Activated CD4-positive, alpha-beta T cell treated with anti-CD3 and anti-CD28 coated beads, Interleukin-2, Interleukin-4, amounts not matched to agents 100 ng/mL and 50 ng/mL, durations not matched to agents 16 hours and 8 hours (primary cell): ENCODE measurements around the gene PIEZO2.

ENCODE experiments used
- DNase-seq: peaks from one replicate; pipeline ENCODE4 v3.0.0-alpha.2; 2020; ENCODE audit warnings: low spot score

PIEZO2 gene

GRCh38 chr18:11027862-11028261, 121.5 kb downstream of the PIEZO2 start:
- DNase-seq = no peak

GRCh38 chr18:11025671-11026070, 123.7 kb downstream of the PIEZO2 start:
- DNase-seq = no peak

- no peak for DNase-seq
These were observed 124.3 kb downstream of the PIEZO2 start for GRCh38 chr18:11024928-11025669.

GRCh38 chr18:11021477-11021876, 127.9 kb downstream of the PIEZO2 start:
- DNase-seq = no peak

- DNase-seq = no peak
These were observed 128.4 kb downstream of the PIEZO2 start for GRCh38 chr18:11020877-11021414.

- DNase-seq = no peak
These were observed 129.1 kb downstream of the PIEZO2 start for GRCh38 chr18:11020161-11020853.

GRCh38 chr18:11019295-11020105, 129.9 kb downstream of the PIEZO2 start:
- DNase-seq = no peak

GRCh38 chr18:11009869-11010268, 139.5 kb downstream of the PIEZO2 start:
- no peak for DNase-seq

- no peak for DNase-seq
These were observed 140.2 kb downstream of the PIEZO2 start for GRCh38 chr18:11009147-11009546.

GRCh38 chr18:11008505-11008904, 140.9 kb downstream of the PIEZO2 start:
- DNase-seq = no peak

GRCh38 chr18:11005528-11005927, 143.8 kb downstream of the PIEZO2 start:
- DNase-seq = no peak

GRCh38 chr18:11004951-11005350, 144.4 kb downstream of the PIEZO2 start:
- no peak for DNase-seq

GRCh38 chr18:11004294-11004693, 145.1 kb downstream of the PIEZO2 start:
- DNase-seq = no peak

- DNase-seq = no peak
These were observed 146.6 kb downstream of the PIEZO2 start for GRCh38 chr18:11002796-11003195.

- DNase-seq = no peak
These were observed 147.1 kb downstream of the PIEZO2 start for GRCh38 chr18:11002277-11002676.

GRCh38 chr18:11000071-11000470, 149.3 kb downstream of the PIEZO2 start:
- DNase-seq = no peak

- no peak for DNase-seq
These were observed 151.5 kb downstream of the PIEZO2 start for GRCh38 chr18:10997885-10998284.

- no peak for DNase-seq
These were observed 153.8 kb downstream of the PIEZO2 start for GRCh38 chr18:10995550-10995949.

- DNase-seq = no peak
These were observed 159.9 kb downstream of the PIEZO2 start for GRCh38 chr18:10989486-10989885.

- no peak for DNase-seq
These were observed 163.7 kb downstream of the PIEZO2 start for GRCh38 chr18:10985689-10986088.

- DNase-seq = no peak
These were observed 170.0 kb downstream of the PIEZO2 start for GRCh38 chr18:10979411-10979810.

GRCh38 chr18:10977042-10977441, 172.3 kb downstream of the PIEZO2 start:
- no peak for DNase-seq
